Mesenchymal stem cell (in vitro differentiated cells and primary cell): ENCODE measurements around the gene GTF2IRD1.

Experiments used
- DNase-seq: peaks from one replicate; pipeline ENCODE4 v3.0.0-alpha.2; 2013
- H2AFZ ChIP-seq: one replicate; pipeline ENCODE4 v1.6.1; 2013; ENCODE audit warnings: low read depth, mild to moderate bottlenecking, control low read depth, inconsistent platforms, low read length, moderate library complexity
- H2AK5ac ChIP-seq: 2 replicates; pipeline ENCODE4 v1.6.1; 2013; ENCODE audit warnings: low read length, moderate library complexity, mild to moderate bottlenecking, inconsistent platforms; ENCODE audit not compliant: severe bottlenecking
- H2BK120ac ChIP-seq: one replicate; pipeline ENCODE4 v1.6.1; 2013; ENCODE audit warnings: low read depth, mild to moderate bottlenecking, inconsistent platforms, low read length, moderate library complexity
- H2BK12ac ChIP-seq, 2 experiments: one replicate each; pipeline ENCODE4 v1.6.1; 2013; ENCODE audit warnings: inconsistent platforms in 2 of 2, low read length in 2 of 2, mild to moderate bottlenecking in 2 of 2, moderate library complexity in 2 of 2, control low read depth in 1 of 2
- H2BK15ac ChIP-seq: one replicate; pipeline ENCODE4 v1.6.1; 2013; ENCODE audit warnings: mild to moderate bottlenecking, low read depth, inconsistent platforms; ENCODE audit not compliant: poor library complexity, severe bottlenecking
- H2BK5ac ChIP-seq: 2 replicates; pipeline ENCODE4 v1.6.1; 2013; ENCODE audit warnings: low read depth, mild to moderate bottlenecking, low read length, control low read depth, inconsistent platforms; ENCODE audit not compliant: poor library complexity, severe bottlenecking
- H3K14ac ChIP-seq, 2 experiments: one replicate each; pipeline ENCODE4 v1.6.1; 2013; ENCODE audit warnings: inconsistent platforms in 2 of 2, low read length in 2 of 2, control low read depth in 1 of 2, mild to moderate bottlenecking in 1 of 2, moderate library complexity in 1 of 2
- H3K18ac ChIP-seq, 2 experiments: one replicate each; pipeline ENCODE4 v1.6.1; 2013; ENCODE audit warnings: inconsistent platforms in 2 of 2, low read length in 2 of 2, control low read depth in 1 of 2, low read depth in 1 of 2, mild to moderate bottlenecking in 1 of 2
- H3K23ac ChIP-seq, 2 experiments: one replicate each; pipeline ENCODE4 v1.6.1; 2013; ENCODE audit warnings: inconsistent platforms in 2 of 2, low read length in 2 of 2, mild to moderate bottlenecking in 2 of 2, moderate library complexity in 2 of 2, control low read depth in 1 of 2
- H3K27ac ChIP-seq: 2 replicates; pipeline ENCODE4 v1.5.1; 2013; ENCODE audit warnings: mild to moderate bottlenecking, moderate library complexity, low read length, control low read depth, inconsistent platforms; ENCODE audit not compliant: poor library complexity, severe bottlenecking
- H3K27me3 ChIP-seq, 2 experiments: 2 replicates each; pipeline versions ENCODE4 v1.6.1 to v1.7.0; 2013; ENCODE audit warnings: low read length in 2 of 2, mild to moderate bottlenecking in 2 of 2, moderate library complexity in 2 of 2, control low read depth in 1 of 2, inconsistent platforms in 1 of 2; ENCODE audit not compliant: control insufficient read depth in 1 of 2, insufficient read depth in 1 of 2
- H3K36me3 ChIP-seq, 2 experiments: 2 replicates each; pipeline versions ENCODE4 v1.6.1 to v1.7.0; 2013; ENCODE audit warnings: low read length in 2 of 2, control low read depth in 1 of 2, inconsistent platforms in 1 of 2, low read depth in 1 of 2, mild to moderate bottlenecking in 1 of 2; ENCODE audit not compliant: insufficient read depth in 2 of 2, control insufficient read depth in 1 of 2
- H3K4ac ChIP-seq, 2 experiments: one replicate each; pipeline ENCODE4 v1.6.1; 2013; ENCODE audit warnings: inconsistent platforms in 2 of 2, low read length in 2 of 2, mild to moderate bottlenecking in 2 of 2, moderate library complexity in 2 of 2, control low read depth in 1 of 2, low read depth in 1 of 2
- H3K4me1 ChIP-seq: 2 replicates; pipeline ENCODE4 v1.6.1; 2013; ENCODE audit warnings: low read depth, low read length, control low read depth; ENCODE audit not compliant: control insufficient read depth, insufficient read depth
- H3K4me2 ChIP-seq: 2 replicates; pipeline ENCODE4 v1.6.1; 2013; ENCODE audit warnings: low read length, mild to moderate bottlenecking, inconsistent platforms; ENCODE audit not compliant: poor library complexity, severe bottlenecking
- H3K4me3 ChIP-seq, 2 experiments: 2 replicates each; pipeline versions ENCODE4 v1.5.1 to v1.7.0; 2013; ENCODE audit warnings: low read length in 2 of 2, mild to moderate bottlenecking in 2 of 2, control low read depth in 1 of 2, low read depth in 1 of 2; ENCODE audit not compliant: insufficient read depth in 1 of 2
- H3K79me1 ChIP-seq: replicated peaks from 2 replicates; pipeline ENCODE4 v1.6.1; 2013; ENCODE audit warnings: mild to moderate bottlenecking, control low read depth, low read length, inconsistent platforms; ENCODE audit not compliant: poor library complexity, severe bottlenecking
- H3K9ac ChIP-seq: 2 replicates; pipeline ENCODE4 v1.7.0; 2013; ENCODE audit warnings: mild to moderate bottlenecking, low read length, moderate library complexity
- H3K9me3 ChIP-seq: 2 replicates; pipeline ENCODE4 v1.7.0; 2013; ENCODE audit warnings: mild to moderate bottlenecking, low read length; ENCODE audit not compliant: control insufficient read depth
- H4K8ac ChIP-seq: one replicate; pipeline ENCODE4 v1.6.1; 2013; ENCODE audit warnings: inconsistent platforms, mild to moderate bottlenecking, low read length, moderate library complexity
- H4K91ac ChIP-seq: one replicate; pipeline ENCODE4 v1.6.1; 2013; ENCODE audit warnings: mild to moderate bottlenecking, low read length, inconsistent platforms
- WGBS: methylation state at CpG from one replicate; pipeline ENCODE4 v1.1.7; 2013; ENCODE audit warnings: mixed read lengths; 5-methylcytosine and 5-hydroxymethylcytosine counted together

GTF2IRD1 gene

DNA sequence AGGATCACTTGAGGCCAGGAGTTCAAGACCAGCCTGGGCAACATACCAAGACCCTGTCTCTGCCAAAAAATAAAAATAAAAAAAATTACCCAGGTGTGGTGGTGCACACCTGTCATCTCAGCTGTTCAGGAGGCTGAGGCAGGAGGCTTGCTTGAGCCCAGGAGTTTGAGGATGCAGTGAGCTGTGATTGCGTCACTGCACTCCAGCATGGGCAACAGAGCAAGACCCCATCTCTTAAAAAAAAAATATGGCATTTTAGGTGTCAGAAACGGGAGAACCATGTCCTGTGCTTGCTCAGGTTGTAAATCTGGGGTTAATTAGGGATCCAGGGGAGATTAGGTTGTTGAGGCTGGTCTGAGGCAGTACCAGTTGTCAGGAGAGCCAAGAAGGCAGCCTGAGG lies 64.9 kb downstream of the GTF2IRD1 start:
- no peak overlapping the region for H3K4me3 ChIP-seq
- no peak overlapping the region for H2AK5ac ChIP-seq
- 98% methylated on average over 2 of the region's 2 CpGs for WGBS
- no peak for DNase-seq
- peaks cover 59 to 80% of the 10 kb centered on the region in 2 experiments for H3K36me3 ChIP-seq
- peaks cover 3% of the 10 kb centered on the region for H3K4me1 ChIP-seq
- no peak overlapping the region for H3K4me2 ChIP-seq
- no peak overlapping the region for H3K27ac ChIP-seq
- H2AFZ ChIP-seq = no peak overlapping the region
- no peak overlapping the region for H3K14ac ChIP-seq
- no peak overlapping the region for H2BK12ac ChIP-seq
- H3K79me1 ChIP-seq = peaks cover 8% of the 10 kb centered on the region
- H3K27me3 ChIP-seq = no peaks in the 10 kb centered on the region
- no peak overlapping the region for H4K91ac ChIP-seq
- H3K9me3 ChIP-seq = peaks cover 7% of the 10 kb centered on the region
- no peak overlapping the region for H3K4ac ChIP-seq
- no peak overlapping the region for H3K9ac ChIP-seq
- no peak overlapping the region for H2BK120ac ChIP-seq
- H2BK5ac ChIP-seq = no peak overlapping the region
- no peak overlapping the region for H4K8ac ChIP-seq
- H3K18ac ChIP-seq = no peak overlapping the region
- H2BK15ac ChIP-seq = no peak overlapping the region
- no peak overlapping the region for H3K23ac ChIP-seq

DNA sequence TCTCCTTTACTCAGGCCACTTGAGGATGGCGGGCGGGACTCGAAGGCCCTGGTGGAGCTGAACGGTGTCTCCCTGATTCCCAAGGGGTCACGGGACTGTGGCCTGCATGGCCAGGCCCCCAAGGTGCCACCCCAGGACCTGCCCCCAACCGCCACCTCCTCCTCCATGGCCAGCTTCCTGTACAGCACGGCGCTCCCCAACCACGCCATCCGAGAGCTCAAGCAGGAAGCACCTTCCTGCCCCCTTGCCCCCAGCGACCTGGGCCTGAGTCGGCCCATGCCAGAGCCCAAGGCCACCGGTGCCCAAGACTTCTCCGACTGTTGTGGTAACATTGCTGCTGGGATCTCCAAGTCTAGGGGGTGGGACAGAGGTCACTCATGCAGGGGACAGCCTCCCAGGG lies 65.7 kb downstream of the GTF2IRD1 start:
- Histone ChIP-seq H3K27ac (no peak overlapping the region), H2BK5ac (no peak overlapping the region), H4K8ac (peak overlapping the region; percentile 6), H3K18ac (no peak overlapping the region), H3K27me3 (no peaks in the 10 kb centered on the region), H3K36me3 (peaks cover 60 to 80% of the 10 kb centered on the region in 2 experiments), H2BK15ac (no peak overlapping the region), H2BK120ac (no peak overlapping the region), H2AFZ (no peak overlapping the region), H3K14ac (no peak overlapping the region), H4K91ac (no peak overlapping the region), H3K79me1 (peaks cover 7% of the 10 kb centered on the region), H3K4me2 (no peak overlapping the region), H3K4me1 (peaks cover 3% of the 10 kb centered on the region), H3K23ac (no peak overlapping the region), H3K9ac (no peak overlapping the region), H2AK5ac (no peak overlapping the region), H2BK12ac (no peak overlapping the region), H3K4me3 (no peak overlapping the region), H3K9me3 (peaks cover 7% of the 10 kb centered on the region), H3K4ac (no peak overlapping the region)
- no peak for DNase-seq
- WGBS = 95% methylated on average over 14 of the region's 14 CpGs

DNA sequence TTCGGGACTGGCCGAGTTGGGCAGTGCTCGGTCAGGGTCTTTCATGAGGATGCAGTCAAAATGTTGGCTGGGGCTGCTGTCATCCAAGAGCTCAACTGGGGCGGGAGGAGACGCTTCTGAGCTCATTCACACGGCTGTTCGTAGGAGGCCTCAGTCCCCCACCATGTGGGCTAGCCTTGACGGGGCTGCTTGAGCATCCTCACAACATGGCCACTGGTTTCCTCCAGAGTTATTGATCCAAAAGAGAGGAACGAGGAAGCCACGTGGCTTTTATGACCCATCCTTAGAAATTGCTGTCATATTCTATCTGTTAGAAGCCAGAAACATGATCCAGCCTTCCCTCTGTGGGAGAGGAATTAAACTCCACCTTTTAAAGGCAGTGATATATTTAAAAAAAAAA lies 68.1 kb downstream of the GTF2IRD1 start:
- Histone ChIP-seq H2BK12ac (no peak overlapping the region), H3K14ac (no peak overlapping the region), H3K9ac (no peak overlapping the region), H3K4me3 (no peak overlapping the region), H3K4me2 (no peak overlapping the region), H4K91ac (no peak overlapping the region), H2BK120ac (no peak overlapping the region), H2AK5ac (no peak overlapping the region), H3K27me3 (no peaks in the 10 kb centered on the region), H3K18ac (no peak overlapping the region), H2BK5ac (no peak overlapping the region), H3K23ac (no peak overlapping the region), H3K4ac (no peak overlapping the region), H2AFZ (no peak overlapping the region), H3K4me1 (peaks cover 1% of the 10 kb centered on the region), H3K79me1 (peaks cover 7% of the 10 kb centered on the region), H4K8ac (no peak overlapping the region), H3K36me3 (peaks cover 62 to 82% of the 10 kb centered on the region in 2 experiments), H3K9me3 (peaks cover 7% of the 10 kb centered on the region), H3K27ac (no peak overlapping the region), H2BK15ac (no peak overlapping the region)
- 93% methylated on average over 10 of the region's 10 CpGs for WGBS
- DNase-seq = no peak

DNA sequence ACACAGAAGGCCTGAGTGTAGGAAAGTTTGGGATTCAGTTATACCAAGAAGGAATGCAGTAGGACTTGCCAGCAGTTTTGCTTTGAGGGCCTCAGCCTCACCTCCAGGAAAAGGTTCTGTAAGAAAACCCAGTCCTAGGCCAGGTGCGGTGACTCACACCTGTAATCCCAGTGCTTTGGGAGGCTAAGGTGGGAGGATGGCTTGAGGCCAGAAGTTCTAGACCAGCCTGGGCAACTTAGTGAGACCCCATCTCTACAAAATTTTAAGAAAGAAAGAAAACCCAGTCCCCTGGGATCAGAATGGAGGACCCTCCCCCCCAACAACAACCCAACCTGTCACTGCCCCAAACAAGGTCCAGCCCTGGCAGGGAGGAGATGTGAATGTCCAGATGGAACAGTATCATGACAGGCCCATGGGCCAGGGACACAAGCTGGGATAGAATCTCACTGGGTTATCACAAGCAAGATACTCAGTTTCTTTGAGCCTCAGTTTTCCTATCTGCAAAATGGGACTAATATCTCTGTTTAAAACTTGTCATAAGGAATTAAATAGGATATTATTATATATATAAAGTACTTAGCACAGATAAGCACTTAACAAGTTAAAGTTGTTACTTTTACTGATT lies 68.7 kb downstream of the GTF2IRD1 start:
- no peak overlapping the region for H3K18ac ChIP-seq
- H3K4me1 ChIP-seq = peaks cover 1% of the 10 kb centered on the region
- H2BK12ac ChIP-seq = no peak overlapping the region
- no peak overlapping the region for H3K27ac ChIP-seq
- H3K23ac ChIP-seq = no peak overlapping the region
- H4K91ac ChIP-seq = no peak overlapping the region
- H3K4me3 ChIP-seq = no peak overlapping the region
- no peak overlapping the region for H3K4me2 ChIP-seq
- H2BK120ac ChIP-seq = no peak overlapping the region
- no peak overlapping the region for H2BK5ac ChIP-seq
- no peak overlapping the region for H2BK15ac ChIP-seq
- H2AK5ac ChIP-seq = no peak overlapping the region
- DNase-seq = no peak
- H3K14ac ChIP-seq = no peak overlapping the region
- H3K9me3 ChIP-seq = peaks cover 7% of the 10 kb centered on the region
- no peak overlapping the region for H2AFZ ChIP-seq
- peaks cover 7% of the 10 kb centered on the region for H3K79me1 ChIP-seq
- H3K9ac ChIP-seq = no peak overlapping the region
- WGBS = 100% methylated on average over 1 of the region's 1 CpG
- H3K4ac ChIP-seq = no peak overlapping the region
- H3K27me3 ChIP-seq = no peaks in the 10 kb centered on the region
- no peak overlapping the region for H4K8ac ChIP-seq
- H3K36me3 ChIP-seq = peaks cover 62 to 86% of the 10 kb centered on the region in 2 experiments
